HG02852 (cell line): Measurements from ENCODE around the gene PDCD1.
"Not testable (repeated sequence)": the region's sequence is repeated elsewhere in the genome, so short reads cannot be mapped to it uniquely, and the experiment has no call there.

Source experiments
- ATAC-seq: cut with Tn5 transposase; IDR thresholded peaks from one replicate; pipeline ENCODE4 v1.9.1; 2021; ENCODE audit warnings: mild to moderate bottlenecking, moderate library complexity; ENCODE audit not compliant: unreplicated experiment

Gene PDCD1

DNA sequence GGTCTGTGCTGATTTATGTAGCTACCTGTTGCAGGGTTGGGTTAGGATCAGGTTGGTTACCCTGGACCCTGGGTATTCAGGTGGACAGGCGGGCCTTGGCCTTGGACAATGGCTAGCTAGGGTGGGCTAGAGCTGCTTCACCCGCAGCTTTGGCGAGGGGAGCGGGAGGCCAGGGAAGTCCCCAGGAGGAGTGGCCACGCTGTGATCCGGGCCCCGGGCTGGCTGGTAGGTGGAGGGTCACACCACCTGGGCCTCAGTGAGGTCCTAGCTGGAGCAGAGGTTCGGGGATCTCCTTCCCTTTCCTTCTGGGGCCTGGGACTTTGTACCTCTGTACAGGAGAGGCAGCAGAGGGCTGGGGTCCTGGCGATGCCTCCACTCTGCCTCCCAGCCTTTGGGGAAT, 20.6 kb upstream of the PDCD1 start:
- ATAC-seq, result no peak

DNA sequence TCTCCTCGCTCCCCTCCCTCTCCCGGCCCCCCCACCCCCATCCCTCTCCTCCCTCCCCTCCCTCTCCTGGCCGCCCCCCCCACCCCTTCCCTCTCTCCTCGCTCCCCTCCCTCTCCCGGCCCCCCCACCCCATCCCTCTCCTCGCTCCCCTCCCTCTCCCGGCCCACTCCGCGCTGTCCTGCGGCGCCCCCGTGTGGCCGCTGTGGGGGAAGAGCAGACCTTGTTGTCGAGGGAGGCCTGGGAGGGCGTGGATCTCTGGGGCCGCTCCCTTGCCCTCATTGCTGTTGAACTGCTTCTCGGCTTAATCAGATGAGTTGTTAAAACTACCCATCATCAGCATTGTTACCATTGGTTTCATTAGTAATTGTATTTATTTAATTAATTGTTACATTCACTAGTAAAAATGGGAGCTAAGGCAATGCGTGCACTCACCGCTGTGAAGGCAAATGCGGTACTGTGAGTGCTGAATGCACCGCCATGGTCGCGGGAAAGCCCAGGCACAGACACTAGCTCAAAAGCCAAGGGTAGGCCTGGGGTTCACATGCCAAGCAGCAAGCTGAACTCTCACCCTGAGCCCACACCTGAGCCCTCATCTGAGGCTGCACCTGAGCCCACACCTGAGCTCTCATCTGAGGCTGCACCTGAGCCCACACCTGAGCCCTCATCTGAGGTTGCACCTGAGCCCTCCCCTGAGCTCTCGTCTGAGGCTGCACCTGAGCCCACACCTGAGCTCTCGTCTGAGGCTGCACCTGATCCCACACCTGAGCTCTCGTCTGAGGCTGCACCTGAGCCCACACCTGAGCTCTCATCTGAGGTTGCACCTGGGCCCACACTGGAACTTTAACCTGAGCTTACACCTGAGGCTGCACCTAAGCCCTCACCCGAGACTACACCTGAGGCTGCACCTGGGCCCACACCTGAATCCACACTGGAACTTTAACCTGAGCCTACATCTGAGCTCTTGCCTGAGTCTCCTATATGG, 19.6 kb upstream of the PDCD1 start:
- no peak for ATAC-seq

DNA sequence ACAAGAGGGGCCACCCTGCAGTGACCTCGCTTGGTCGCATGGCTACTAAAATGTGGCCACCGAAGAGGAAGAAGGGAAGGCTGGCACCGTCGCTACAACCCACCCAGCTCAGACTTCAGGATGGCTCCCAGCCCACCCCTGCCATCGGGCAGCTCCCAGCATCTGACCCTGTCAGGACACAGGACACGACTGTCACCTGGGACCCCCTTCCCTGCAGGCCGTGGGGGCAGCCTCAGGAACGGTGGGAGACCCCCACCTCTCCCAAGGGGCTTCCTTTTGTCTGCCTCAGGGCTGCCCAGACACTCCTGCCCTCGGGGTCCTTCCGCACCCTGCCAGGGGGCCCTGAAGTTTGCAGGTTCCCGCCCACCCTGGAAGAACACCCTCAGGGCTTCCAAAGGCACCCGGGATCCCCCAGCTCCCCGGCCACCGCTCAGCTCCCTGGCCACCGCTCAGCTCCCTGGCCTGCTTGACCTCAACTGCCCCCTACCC, 18.5 kb upstream of the PDCD1 start:
- ATAC-seq, result no peak

- ATAC-seq, result no peak
Measured at GRCh38 chr2:241876528-241877196, 18.0 kb upstream of the PDCD1 start.

- ATAC-seq, result not testable (repeated sequence)
Measured at GRCh38 chr2:241875754-241876527, 17.2 kb upstream of the PDCD1 start.

GRCh38 chr2:241874277-241874925, 15.7 kb upstream of the PDCD1 start:
- no peak for ATAC-seq

DNA sequence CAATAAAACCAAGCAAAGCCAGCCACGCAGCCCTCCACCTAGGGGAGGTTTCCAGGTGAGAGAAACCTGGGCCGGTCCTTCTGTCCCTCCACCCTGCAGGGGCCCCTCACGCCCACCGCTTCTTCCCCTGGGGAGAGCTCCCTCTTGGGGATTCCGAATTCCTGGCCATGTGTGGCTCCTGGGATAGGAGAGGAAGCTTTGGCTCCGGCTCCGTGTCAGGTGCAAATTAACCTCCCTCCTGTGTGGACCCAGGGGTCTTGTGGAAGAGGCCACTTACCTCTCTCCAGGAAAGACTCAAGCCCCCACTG, 15.1 kb upstream of the PDCD1 start:
- ATAC-seq, result no peak

- no peak for ATAC-seq
Measured at GRCh38 chr2:241873081-241873802, 14.5 kb upstream of the PDCD1 start.

GRCh38 chr2:241872313-241872642, 13.6 kb upstream of the PDCD1 start:
- no peak for ATAC-seq

GRCh38 chr2:241871538-241872312, 13.0 kb upstream of the PDCD1 start:
- no peak for ATAC-seq

GRCh38 chr2:241870611-241871537, 12.2 kb upstream of the PDCD1 start:
- ATAC-seq, result no peak

DNA sequence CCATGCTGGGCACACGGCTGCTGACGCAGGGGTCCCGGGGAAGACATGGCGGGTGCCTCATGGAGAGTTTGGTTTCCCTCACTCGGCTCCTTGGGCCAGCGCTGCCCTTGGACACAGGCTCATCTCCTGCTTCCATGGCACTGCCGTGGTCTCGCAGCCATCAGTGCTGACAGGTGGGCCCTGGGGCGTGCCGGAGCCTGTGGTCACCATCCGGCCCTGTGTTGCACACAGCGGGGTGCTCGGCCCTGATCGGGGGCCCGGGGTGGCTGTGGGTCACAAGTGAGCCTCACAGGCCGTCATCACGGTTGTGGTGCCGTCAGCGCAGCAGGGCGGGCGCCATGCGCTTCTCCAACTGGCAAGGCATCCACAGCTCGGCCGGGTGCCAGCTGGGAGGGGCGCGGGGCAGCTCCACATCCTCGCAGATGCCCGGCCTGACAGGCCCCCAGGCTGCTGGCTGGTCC, 11.4 kb upstream of the PDCD1 start:
- no peak for ATAC-seq

DNA sequence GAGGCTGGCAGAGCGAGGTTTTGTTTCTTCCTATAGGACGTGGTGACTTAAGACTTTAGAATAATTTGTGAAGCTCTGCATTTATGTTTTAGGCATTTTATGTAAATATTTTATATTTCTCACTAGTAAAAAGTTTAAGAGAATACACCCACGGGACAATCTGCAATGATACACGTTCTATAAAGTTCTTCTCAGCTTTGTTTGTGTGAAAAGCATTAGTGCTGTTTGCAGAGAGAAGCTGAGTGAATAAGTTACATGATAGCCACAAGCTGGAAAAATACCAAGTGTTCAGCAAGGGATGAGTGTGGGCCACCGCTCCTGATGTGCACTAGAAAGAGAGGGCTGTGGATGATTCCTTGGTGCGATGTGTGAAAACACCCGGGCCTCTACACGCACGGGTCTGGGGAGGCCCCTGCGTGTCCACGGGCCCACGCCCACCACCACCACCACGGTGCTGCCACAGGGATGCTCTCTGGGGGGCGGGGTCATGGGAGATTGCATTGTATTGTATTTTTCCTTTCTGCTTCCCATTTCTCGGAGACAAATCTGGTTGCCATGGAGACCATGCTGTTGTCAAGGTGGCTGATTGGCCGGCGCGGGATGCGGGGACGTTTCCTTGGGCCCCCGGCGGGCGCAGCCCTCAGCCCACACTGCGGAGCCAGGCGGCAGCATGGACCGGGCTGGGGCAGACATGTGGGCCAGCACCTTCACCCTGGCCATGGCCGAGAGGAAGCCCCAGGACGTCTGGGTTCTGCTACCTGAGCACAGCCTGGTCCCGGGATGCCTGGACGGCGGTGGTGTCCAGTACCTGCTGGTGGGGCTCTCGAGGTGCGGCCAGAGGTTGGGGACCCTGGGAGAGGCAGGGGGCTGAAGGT, 10.6 kb upstream of the PDCD1 start, which contains the start of gene RTP5:
TSS of gene RTP5 (plus strand) at position 643 of the 875 bp plus-strand sequence. CDS start at position 671, 28 bp downstream.
- ATAC-seq, result no peak

- no peak for ATAC-seq
Measured at GRCh38 chr2:241868661-241869081, 10.0 kb upstream of the PDCD1 start.

DNA sequence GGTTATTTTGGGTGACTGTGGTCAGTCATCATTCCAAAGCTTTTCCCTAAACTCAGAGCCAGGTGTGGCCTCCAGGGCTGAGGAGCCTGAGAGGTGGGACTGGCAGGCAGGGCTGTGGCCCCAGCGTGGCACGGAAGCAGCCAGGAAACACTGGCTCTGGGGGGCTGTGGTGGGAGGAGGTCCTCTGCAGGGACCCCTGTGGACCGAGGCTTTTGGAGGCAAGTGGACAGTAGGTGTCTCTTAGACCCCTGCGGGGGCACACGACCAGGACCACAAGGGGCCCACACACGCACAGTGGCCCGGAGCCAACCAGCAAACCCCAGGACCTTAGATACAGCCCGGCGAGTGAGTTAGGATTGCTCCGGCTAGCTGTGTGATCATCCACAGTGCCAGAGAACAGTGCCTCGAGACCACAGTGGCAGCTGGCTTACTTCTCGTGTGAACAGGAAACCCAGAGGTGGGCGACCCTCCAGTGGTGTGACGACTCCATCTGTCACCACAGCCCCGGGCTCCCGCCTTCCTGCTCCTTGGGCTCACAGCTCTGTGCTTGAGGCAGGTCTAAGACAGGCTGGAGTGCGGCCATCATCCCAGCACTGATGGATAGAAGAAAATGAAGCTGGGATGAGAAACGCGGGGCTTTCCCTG, 9.2 kb upstream of the PDCD1 start:
- no peak for ATAC-seq

- ATAC-seq, result no peak
Measured at GRCh38 chr2:241866790-241867645, 8.3 kb upstream of the PDCD1 start.
